ENCODE data around the gene GASK1A.

DNA sequence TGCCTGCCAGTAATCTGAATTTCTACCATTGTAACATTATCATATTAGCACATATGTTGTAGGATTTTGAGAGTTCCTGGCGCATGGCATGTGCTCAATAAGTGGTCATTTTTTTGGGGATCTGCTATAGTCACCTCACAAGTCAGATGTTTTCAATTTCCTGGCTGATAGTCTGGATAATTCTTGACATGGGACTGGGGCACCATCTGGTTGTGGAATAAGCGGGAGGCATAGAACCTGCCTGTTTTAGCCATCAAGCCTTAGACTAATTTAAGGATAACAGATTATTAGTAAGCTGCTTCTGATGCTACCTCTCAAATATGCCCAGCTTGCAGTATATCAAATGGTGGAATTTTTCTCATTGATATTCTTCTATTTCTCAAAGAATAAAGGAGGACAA is 39.1 kb downstream of the GASK1A start:
- TF ChIP-seq POLR2A (IDR thresholded peaks at IDR 0.05) (no peak), POLR2AphosphoS5 (IDR thresholded peaks at IDR 0.05) (no peak), EP300 (IDR thresholded peaks at IDR 0.05) (no peak)
- TF ChIP-seq, protein P1, sequence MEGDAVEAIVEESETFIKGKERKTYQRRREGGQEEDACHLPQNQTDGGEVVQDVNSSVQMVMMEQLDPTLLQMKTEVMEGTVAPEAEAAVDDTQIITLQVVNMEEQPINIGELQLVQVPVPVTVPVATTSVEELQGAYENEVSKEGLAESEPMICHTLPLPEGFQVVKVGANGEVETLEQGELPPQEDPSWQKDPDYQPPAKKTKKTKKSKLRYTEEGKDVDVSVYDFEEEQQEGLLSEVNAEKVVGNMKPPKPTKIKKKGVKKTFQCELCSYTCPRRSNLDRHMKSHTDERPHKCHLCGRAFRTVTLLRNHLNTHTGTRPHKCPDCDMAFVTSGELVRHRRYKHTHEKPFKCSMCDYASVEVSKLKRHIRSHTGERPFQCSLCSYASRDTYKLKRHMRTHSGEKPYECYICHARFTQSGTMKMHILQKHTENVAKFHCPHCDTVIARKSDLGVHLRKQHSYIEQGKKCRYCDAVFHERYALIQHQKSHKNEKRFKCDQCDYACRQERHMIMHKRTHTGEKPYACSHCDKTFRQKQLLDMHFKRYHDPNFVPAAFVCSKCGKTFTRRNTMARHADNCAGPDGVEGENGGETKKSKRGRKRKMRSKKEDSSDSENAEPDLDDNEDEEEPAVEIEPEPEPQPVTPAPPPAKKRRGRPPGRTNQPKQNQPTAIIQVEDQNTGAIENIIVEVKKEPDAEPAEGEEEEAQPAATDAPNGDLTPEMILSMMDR (IDR thresholded peaks at IDR 0.05) = no peak
